Neuron (in vitro differentiated cells): Measurements from ENCODE around the gene HPCAL1.
"Not testable (repeated sequence)": the region's sequence is repeated elsewhere in the genome, so short reads cannot be mapped to it uniquely, and the experiment has no call there.

Experiments
- H2AFZ ChIP-seq: one replicate; pipeline ENCODE4 v1.6.1; 2013; ENCODE audit warnings: low read depth, mild to moderate bottlenecking, inconsistent platforms, low read length, moderate library complexity
- H3K27me3 ChIP-seq: one replicate; pipeline ENCODE4 v1.6.1; 2013; ENCODE audit warnings: low read length; ENCODE audit not compliant: insufficient read depth
- H3K36me3 ChIP-seq: one replicate; pipeline ENCODE4 v1.6.1; 2013; ENCODE audit warnings: low read length; ENCODE audit not compliant: insufficient read depth
- H3K4me1 ChIP-seq: one replicate; pipeline ENCODE4 v1.6.1; 2013; ENCODE audit warnings: low read length; ENCODE audit not compliant: insufficient read depth
- H3K4me3 ChIP-seq: 2 replicates; pipeline ENCODE4 v1.5.1; 2013; ENCODE audit warnings: mild to moderate bottlenecking, low read length, moderate library complexity
- H3K9me3 ChIP-seq: one replicate; pipeline ENCODE4 v1.6.1; 2013; ENCODE audit warnings: low read length

The HPCAL1 gene

DNA sequence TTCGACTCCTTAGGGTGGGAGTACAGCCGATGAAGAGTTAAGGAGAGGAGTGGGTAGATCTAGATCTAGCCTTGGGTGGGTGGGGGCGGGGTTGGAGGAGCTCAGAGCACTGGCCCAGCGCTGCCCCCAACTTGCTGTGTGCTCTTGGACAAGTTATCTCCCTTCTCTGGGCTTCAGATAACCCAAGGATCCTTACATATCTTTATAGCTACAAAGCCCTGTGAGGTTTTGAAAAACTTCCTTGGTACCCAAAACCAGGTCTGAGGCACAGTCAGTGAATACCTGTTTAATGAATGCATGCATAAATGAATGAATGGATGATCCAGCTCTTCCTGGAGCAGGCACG is 146.8 kb downstream of the HPCAL1 start:
- peaks cover 23% of the 10 kb centered on the region for H3K4me1 ChIP-seq
- peaks cover 12% of the 10 kb centered on the region for H3K36me3 ChIP-seq
- H2AFZ ChIP-seq = no peak overlapping the region
- no peaks in the 10 kb centered on the region for H3K27me3 ChIP-seq
- peaks cover 2% of the 10 kb centered on the region for H3K9me3 ChIP-seq
- peak overlapping the region; percentile 79 for H3K4me3 ChIP-seq

DNA sequence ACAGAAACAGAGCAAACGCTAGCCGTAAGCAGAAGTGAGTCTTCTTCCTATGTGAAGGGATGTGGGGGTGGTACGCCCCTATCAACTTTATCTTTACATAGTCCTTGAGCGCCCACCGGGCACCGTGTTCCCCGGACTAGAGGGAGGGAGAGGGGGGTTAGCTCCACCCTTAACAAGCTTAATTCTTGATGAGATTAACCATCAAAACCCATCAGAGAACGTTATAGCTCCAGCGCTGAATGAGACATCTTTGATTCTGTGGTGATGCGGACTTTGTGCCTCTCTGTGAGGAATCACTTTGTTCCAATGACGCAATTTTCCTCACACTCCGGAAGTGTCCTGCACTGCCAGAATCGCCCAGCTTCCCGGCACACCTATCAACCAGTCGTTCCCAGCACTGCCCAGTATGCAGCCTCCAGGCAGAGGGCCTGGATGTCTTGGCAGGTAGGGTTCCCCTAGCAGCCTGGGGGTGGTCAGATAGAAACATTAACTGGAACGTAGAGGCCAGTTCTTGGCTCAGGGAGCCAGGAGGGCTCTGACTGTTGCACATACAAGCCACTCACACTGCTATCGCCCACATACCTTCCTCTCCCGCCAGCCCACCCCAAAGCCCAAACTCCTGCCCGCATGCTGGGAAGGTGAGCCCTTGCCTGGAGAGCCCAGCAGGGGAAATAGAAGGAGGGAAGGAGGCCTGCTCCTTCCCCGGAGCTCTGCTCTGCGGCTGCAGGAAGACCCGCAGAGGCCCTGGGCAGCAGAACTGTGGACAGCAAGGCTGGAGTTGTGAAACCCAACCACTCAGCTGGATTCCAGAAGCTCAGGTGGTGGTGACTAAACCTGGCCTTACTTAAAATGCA is 147.4 kb downstream of the HPCAL1 start:
- H3K36me3 ChIP-seq = peaks cover 6% of the 10 kb centered on the region
- H3K4me1 ChIP-seq = peaks cover 17% of the 10 kb centered on the region
- no peak overlapping the region for H2AFZ ChIP-seq
- H3K9me3 ChIP-seq = peaks cover 2% of the 10 kb centered on the region
- peak overlapping the region; percentile 79 for H3K4me3 ChIP-seq
- H3K27me3 ChIP-seq = no peaks in the 10 kb centered on the region

DNA sequence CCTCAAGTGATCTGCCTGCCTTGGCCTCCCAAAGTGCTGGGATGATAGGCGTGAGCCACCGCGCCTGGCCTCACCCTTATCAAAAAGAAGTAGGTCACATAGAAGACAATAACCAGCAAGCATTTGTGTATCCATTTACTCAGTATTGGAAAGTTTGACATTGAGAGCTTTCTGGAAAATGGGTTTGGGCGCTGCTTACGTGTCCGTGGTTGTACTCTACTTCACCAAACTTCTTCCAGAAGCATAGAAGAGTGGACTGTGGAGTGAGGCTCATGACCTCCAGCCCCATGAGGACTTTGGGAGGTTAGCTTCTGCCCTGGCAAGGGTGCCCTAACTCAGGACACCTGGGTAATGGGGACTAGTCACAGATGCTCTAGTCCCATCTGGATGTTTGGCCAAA is 149.1 kb downstream of the HPCAL1 start:
- no peaks in the 10 kb centered on the region for H3K27me3 ChIP-seq
- no peak overlapping the region for H2AFZ ChIP-seq
- H3K36me3 ChIP-seq = no peaks in the 10 kb centered on the region
- peaks cover 2% of the 10 kb centered on the region for H3K9me3 ChIP-seq
- peaks cover 5% of the 10 kb centered on the region for H3K4me1 ChIP-seq
- no peak overlapping the region for H3K4me3 ChIP-seq

DNA sequence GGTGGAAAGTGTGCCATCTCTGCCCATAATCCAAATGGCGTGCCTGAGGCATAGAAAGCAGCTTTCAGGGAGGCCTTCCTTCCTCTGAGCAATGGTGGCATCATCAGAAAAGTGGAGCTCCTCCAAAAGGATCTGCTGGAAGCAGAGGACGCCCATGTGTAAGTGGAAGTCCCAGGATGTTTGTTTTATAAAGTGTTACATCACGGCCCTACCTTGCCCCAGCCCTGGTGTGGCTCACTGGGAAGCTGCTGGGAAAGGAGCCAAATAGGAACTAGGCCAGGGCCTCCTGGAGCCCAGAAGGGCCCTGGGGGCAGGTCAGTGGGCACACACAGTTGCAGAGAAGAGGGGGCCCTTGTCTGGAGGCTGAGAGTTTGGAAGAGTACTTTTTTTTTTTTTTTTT is 149.6 kb downstream of the HPCAL1 start:
- Histone ChIP-seq H3K9me3 (peaks cover 2% of the 10 kb centered on the region), H2AFZ (no peak overlapping the region), H3K36me3 (no peaks in the 10 kb centered on the region), H3K27me3 (no peaks in the 10 kb centered on the region), H3K4me3 (no peak overlapping the region), H3K4me1 (peaks cover 5% of the 10 kb centered on the region)

DNA sequence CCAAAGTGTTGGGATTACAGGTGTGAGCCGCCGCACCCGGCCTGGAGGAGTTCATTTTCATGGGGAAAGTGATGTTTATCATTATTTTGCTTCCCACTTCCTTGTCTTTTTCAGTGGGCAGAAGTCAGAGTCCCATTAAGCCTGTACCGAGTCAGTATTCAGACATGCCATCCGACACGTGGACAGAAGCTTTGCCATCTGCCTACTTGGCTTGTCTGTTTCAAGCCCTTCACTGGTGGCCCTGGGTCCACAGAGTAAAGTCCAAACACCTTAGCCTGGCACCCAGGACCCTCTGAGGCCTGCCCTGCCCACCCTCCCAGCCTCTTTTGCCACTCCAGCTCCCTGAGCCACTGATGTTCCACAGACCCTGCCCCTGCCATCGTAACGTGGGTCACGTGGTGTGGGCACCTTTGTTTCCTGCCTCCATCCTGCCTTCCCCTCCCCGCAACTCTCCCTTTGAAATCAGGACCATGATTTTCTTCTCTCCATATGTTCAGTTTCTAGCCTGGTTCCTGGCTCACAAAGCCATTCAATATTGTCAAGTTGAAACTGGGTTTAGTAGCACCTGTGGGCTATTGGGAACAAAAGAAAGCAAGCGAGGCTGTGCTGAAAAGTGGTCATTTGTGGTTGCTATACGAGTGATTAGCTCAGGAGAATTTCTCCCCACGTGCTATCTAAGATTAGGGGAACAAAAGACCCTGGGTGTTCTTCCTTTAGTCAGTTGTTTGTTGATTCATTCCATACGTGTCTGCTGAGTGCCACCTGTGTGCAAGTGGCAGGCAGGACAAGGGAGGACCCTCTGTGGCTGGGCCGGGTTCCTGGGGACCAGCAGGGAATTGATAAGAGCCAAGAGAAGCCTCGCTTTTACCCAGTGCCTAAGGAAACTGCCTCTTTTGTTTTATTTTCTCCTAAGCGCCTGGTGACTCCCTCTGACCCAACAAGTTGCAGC is 150.5 kb downstream of the HPCAL1 start:
- Histone ChIP-seq H3K36me3 (no peaks in the 10 kb centered on the region), H3K27me3 (no peaks in the 10 kb centered on the region), H3K4me1 (peaks cover 5% of the 10 kb centered on the region), H3K9me3 (peaks cover 2% of the 10 kb centered on the region), H3K4me3 (no peak overlapping the region), H2AFZ (no peak overlapping the region)

DNA sequence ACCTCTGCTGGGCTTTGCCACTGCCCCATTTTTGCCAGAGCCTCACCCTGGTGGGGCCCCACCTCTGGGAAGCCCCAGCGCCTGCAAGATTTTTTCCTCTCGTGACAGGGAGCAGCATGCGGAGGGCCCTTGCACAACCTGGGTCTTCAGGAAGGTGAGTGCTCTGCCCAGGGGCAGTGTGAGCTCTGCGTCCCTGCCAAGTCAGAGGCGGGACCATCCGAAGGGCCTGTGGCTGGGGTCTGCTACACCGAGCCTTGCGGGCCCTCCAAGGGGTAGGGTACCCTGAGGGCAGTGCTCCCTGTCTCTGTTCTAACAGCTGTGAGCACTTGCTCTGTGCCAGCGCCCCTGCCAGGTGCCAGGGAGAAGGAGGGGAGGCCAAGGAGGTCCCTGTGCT is 151.2 kb downstream of the HPCAL1 start:
- no peak overlapping the region for H3K4me3 ChIP-seq
- no peaks in the 10 kb centered on the region for H3K27me3 ChIP-seq
- peaks cover 2% of the 10 kb centered on the region for H3K9me3 ChIP-seq
- no peak overlapping the region for H2AFZ ChIP-seq
- H3K4me1 ChIP-seq = peaks cover 5% of the 10 kb centered on the region
- H3K36me3 ChIP-seq = no peaks in the 10 kb centered on the region

DNA sequence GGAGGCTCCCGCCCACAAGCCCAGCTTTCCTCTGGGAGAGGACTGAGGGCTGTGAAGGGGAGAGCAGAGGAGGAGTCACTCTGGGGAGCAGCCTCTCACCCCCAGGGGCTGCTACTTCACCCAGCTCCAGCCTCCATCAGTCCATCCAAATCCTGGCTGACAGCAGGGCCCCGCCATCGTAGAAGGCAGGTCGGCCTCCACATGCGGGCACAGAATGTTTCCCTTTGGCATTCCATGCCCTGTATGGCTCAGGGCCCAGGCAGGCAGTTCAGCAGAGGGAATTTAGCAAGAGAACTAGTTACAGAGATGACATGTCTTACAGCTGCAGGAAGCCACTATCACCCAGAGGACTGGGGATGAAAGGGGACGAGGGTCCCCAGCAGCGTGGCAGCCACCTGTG is 151.8 kb downstream of the HPCAL1 start:
- Histone ChIP-seq H3K4me3 (no peak overlapping the region), H3K9me3 (peaks cover 2% of the 10 kb centered on the region), H2AFZ (no peak overlapping the region), H3K4me1 (peaks cover 3% of the 10 kb centered on the region), H3K27me3 (no peaks in the 10 kb centered on the region), H3K36me3 (no peaks in the 10 kb centered on the region)

DNA sequence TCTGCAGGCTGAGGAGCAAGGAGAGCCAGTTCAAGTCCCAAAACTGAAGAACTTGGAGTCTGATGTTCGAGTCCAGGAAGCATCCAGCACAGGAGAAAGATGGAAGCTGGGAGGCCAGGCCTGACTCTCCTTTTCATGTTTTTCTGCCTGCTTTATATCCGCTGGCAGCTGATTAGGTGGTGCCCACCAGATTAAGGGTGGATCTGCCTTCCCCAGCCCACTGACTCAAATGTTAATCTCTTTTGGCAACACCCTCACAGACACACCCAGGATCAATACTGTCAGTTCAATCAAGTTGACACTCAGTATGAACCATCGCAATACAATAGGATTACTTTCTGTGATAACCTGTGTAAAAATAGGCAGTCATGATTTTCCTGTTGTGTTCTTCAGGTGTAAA is 154.5 kb downstream of the HPCAL1 start:
- not testable (repeated sequence) for H3K9me3 ChIP-seq, H3K4me1 ChIP-seq, H3K36me3 ChIP-seq, H3K4me3 ChIP-seq, H2AFZ ChIP-seq, H3K27me3 ChIP-seq

DNA sequence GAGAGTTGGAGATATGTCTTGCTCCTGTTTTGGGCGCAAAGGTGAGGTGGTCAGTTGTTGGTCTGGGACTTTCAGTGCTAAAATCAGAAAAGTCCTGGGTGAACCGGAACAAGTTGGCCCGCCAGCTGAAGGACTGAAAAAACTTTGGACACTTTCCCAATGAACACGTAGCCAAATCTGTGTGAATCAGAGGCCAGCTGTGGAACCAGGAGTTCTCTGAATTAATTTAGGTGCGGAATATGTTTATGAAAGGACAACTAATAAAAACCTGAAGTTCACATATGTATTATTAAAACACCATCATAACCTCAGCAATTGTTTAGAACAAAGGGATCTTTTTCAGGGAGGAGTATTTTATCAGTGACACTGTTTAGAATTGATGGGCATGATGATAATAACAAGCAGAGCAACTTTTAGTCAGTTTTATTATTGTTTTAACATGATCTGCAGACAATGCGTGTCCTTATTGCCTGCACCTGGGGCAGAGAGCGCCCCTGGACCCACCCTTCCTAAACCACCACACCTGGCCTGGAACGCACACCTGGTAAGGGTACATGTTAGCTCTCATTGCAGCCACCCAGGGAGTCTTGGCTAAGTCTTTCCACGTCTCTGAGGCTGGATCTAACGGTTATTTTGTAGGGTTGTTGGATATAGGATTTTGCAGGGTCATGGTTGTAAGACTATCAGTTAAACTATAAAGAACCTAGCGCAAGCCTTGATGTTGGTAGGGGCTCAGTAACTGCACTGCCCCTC is 155.3 kb downstream of the HPCAL1 start:
- Histone ChIP-seq H3K4me3 (no peak overlapping the region), H3K9me3 (no peaks in the 10 kb centered on the region), H2AFZ (no peak overlapping the region), H3K27me3 (no peaks in the 10 kb centered on the region), H3K36me3 (no peaks in the 10 kb centered on the region), H3K4me1 (no peaks in the 10 kb centered on the region)

DNA sequence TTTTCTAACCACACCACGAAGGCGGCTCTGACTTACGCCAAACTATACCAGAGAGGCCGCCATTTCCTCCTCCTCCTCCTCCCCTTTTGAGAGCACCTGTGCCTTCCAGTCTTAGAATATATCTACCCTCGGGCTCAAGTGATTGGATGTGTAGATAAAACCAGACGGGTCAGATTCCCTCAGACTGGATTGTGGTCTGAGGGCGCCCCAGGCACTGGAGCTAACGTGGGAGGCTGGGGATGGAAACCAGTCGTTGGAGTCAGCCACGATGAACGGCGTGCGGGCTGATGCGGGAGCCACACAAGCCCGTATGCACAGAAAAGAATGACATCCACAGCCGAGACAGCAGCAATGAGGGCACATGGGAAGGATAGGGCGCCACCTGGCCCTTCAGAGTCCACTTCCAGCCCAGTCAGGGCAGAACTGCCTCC is 157.7 kb downstream of the HPCAL1 start:
- Histone ChIP-seq H3K36me3 (no peaks in the 10 kb centered on the region), H2AFZ (no peak overlapping the region), H3K9me3 (no peaks in the 10 kb centered on the region), H3K4me3 (no peak overlapping the region), H3K27me3 (no peaks in the 10 kb centered on the region), H3K4me1 (no peaks in the 10 kb centered on the region)

DNA sequence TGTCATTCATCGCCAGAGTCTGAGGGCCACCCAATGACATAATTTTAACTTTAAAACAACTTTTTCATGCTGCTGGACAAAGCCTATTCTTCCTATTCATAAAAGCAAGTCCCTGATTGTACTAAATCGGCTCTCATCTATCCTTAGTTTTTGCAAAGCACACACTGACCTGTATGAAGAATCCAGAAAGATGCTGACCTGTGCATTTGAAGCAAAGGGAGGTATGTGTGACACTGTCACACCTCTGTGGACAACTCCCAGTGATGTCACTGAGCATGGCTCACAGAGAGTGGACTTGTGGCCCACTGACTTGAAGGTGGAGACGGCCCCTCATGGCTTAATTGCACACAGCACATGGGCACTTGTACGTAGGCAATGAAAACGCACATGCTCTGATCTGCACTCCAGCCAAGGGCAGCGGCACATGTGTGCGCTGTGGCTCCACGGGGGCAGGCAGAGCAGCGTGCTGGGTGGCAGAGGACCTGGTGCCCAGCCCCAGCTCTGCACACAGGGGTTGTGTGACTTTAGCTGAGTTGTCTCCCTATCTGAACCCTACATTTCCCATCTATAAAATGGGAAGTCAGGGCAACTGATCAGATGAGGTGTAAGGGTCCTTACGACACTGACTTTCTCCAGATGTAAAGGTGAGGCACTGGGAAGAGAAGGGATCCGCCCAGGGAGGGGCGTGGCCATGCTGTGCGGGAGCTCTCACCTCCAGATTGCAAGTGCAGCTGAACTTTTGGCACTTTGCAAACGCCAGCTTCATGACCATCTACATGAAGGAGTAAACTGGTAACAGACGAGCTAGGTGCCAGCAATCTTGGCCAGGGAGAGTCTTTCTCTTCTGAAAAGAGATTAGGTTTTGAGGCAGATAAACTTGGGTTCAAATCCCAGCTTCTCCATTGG is 159.7 kb downstream of the HPCAL1 start:
- Histone ChIP-seq H3K27me3 (no peaks in the 10 kb centered on the region), H3K36me3 (no peaks in the 10 kb centered on the region), H2AFZ (no peak overlapping the region), H3K4me1 (no peaks in the 10 kb centered on the region), H3K4me3 (no peak overlapping the region), H3K9me3 (no peaks in the 10 kb centered on the region)

DNA sequence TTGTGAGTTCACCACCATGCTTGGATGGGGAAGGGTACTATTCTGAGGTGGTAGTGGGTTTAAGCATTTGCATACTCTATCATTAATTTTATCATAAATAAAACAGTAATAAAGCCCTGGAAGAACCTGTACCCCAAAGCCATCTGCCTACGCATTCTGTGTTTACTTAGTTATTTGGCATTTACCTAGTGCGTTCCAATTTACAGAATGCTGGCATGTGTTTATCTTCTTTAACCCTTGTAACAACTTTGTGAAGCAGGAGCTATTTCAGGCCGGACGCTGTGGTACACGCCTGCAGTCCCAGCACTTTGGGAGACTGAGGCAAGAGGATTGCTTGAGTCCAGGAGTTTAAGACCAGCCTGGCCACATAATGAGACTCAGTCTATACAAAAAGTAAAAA is 163.2 kb downstream of the HPCAL1 start:
- no peaks in the 10 kb centered on the region for H3K4me1 ChIP-seq

More for the DNA sequence above, 163.2 kb downstream of the HPCAL1 start:
- Histone ChIP-seq H2AFZ (no peak overlapping the region), H3K4me3 (no peak overlapping the region), H3K9me3 (no peaks in the 10 kb centered on the region), H3K27me3 (no peaks in the 10 kb centered on the region), H3K36me3 (no peaks in the 10 kb centered on the region)
